Activated B cell treated with CpG ODN at 0.5 μM for 24 hours (primary cell): Measurements from ENCODE around the gene CTCF. TPM values are rescaled to one million over a fixed set of nuclear protein-coding genes. Genes with fewer than 3 reads are reported as not detected.
A peak's percentile ranks its signal among the peaks of the same experiment; 100 is the strongest.

Experiments used
- ATAC-seq: fragments of 200-7000 bp; cut with Tn5 transposase; one replicate; pipeline ENCODE4 v1.10.0; 2021; ENCODE audit warnings: low read depth, mild to moderate bottlenecking, moderate library complexity
- CTCF ChIA-PET: fragments of 350-600 bp; sonication (Branson Sonifier 250); formaldehyde crosslinking; loops from one replicate; lab custom pipeline; 2021; ENCODE audit warnings: antibody characterized with exemption; lab: Charles Lee
- POLR2A ChIA-PET: fragments of 350-600 bp; sonication (Branson Sonifier 250); formaldehyde crosslinking; loops from one replicate; lab custom pipeline; 2021; ENCODE audit warnings: antibody characterized with exemption; lab: Charles Lee
- DNase-seq: peaks from one replicate; pipeline ENCODE4 v3.0.0; 2022
- H3K27ac Mint-ChIP-seq: one replicate; pipeline ENCODE4 v1.8.0; 2020; ENCODE audit warnings: mixed read lengths
- H3K27me3 Mint-ChIP-seq: one replicate; pipeline ENCODE4 v1.8.0; 2021; ENCODE audit warnings: mixed read lengths
- H3K36me3 Mint-ChIP-seq: one replicate; pipeline ENCODE4 v1.8.0; 2021; ENCODE audit warnings: low read depth, mixed read lengths
- H3K4me1 Mint-ChIP-seq: one replicate; pipeline ENCODE4 v1.8.0; 2021; ENCODE audit warnings: mixed read lengths
- H3K4me3 Mint-ChIP-seq: one replicate; pipeline ENCODE4 v1.8.0; 2020; ENCODE audit warnings: mild to moderate bottlenecking, mixed read lengths
- H3K9me3 Mint-ChIP-seq: one replicate; pipeline ENCODE4 v1.8.0; 2020; ENCODE audit warnings: mixed read lengths
- CTCF ChIP-seq: fragments of 200-600 bp; IDR thresholded peaks from one replicate; pipeline ENCODE4 v1.8.0; 2022; ENCODE audit warnings: antibody characterized with exemption, mild to moderate bottlenecking
- intact Hi-C: fragments of 100-400 bp; cut with micrococcal nuclease; formaldehyde crosslinking; loops from one replicate; pipeline ENCODE4 v1.15.1; 2024
- total RNA-seq: library from RNA; stranded (reverse); gene quantifications from 2 replicates; pipeline ENCODE4 v1.2.3, GENCODE V29; 2022

Gene CTCF
- total RNA-seq, 1 donor from 2014 or later: 59.6 TPM

DNA sequence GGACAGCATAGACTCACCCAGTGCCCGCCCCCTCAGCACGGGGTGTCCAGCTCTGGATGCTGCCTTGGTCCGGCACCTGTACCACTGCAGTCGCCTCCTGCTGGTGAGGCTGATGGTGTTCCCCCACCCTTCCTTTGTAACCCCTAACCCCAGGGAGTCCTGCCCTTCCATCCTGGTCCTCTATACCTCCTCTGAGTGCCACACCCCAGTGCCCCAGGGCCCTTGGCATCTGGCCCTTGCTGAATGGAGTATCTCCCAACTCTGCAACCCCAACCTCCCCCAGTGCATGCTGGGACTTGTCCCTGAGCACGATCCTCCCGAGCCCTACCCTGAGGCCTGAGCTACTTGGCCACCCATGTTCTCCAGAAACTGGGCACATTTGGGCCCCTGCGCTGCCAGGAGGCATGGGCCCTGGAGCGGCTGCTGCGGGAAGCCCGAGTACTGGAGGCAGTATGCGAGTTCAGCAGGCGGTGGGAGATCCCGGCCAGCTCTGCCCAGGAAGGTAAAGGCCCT lies 17.9 kb upstream of the CTCF start:
- no peak overlapping the region for H3K4me3 Mint-ChIP-seq
- intact Hi-C loops: no loop called here
- H3K9me3 Mint-ChIP-seq: no peaks in the 10 kb centered on the region
- ChIA-PET POLR2A (interaction anchor here (0.6 to 5.9 kb wide), 7 partner anchors 8 to 700 kb away, joined by 4 to 77 read pairs (median 5); partner anchors contain the start of genes ACD, CTCF, PARD6A and RIPOR1), CTCF (interaction anchor here (0.6 to 10.6 kb wide), 9 partner anchors 14 to 124 kb away, joined by 3 to 200 read pairs (median 15); partner anchors contain the start of genes ATP6V0D1, C16orf86, CARMIL2 and CTCF)
- no peak for DNase-seq
- ATAC-seq: no peak
- TF ChIP-seq CTCF: no peak
- peaks cover 84% of the 10 kb centered on the region for H3K4me1 Mint-ChIP-seq
- no peaks in the 10 kb centered on the region for H3K27me3 Mint-ChIP-seq
- peaks cover 78% of the 10 kb centered on the region for H3K36me3 Mint-ChIP-seq
- H3K27ac Mint-ChIP-seq: peak overlapping the region; percentile 66

DNA sequence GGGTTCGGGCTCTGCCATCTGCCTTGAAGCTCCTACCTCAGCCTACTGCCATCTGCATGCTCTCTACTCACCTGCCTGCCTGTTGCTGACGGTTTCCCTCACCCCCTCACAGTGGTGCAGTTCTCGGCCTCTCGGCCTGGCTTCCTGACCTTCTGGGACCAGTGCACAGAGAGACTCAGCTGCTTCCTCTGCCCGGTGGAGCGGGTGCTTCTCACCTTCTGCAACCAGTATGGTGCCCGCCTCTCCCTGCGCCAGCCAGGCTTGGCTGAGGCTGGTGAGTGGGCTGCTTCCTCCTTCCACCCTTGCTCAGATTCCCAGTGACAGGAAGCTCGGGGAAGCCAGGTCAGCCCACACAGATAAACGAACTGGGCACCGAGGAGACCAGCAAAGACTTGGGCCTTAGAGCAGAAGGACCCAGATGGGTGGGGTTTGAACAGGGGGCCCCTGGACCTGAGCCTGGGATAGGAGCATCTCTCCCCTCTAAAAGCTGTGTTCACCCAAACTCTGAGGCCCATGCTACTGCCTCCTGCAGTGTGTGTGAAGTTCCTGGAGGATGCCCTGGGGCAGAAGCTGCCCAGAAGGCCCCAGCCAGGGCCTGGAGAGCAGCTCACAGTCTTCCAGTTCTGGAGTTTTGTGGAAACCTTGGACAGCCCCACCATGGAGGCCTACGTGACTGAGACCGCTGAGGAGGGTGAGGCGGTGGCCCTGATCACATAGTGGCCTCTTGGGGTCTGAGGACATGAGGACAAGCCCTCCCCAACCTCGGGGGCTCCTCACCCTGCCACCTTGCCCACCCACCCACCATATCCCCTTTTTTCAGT lies 17.3 kb upstream of the CTCF start:
- TF ChIP-seq CTCF: no peak
- no peak for ATAC-seq
- intact Hi-C loops: no loop called here
- Mint-ChIP-seq H3K9me3 (no peaks in the 10 kb centered on the region), H3K36me3 (peaks cover 77% of the 10 kb centered on the region), H3K27ac (peak overlapping the region; percentile 66), H3K27me3 (no peaks in the 10 kb centered on the region), H3K4me3 (no peak overlapping the region), H3K4me1 (peaks cover 87% of the 10 kb centered on the region)
- no peak for DNase-seq
- ChIA-PET CTCF (interaction anchor here (0.9 to 10.6 kb wide), 10 partner anchors 11 to 124 kb away, joined by 3 to 200 read pairs (median 20); partner anchors contain the start of genes ATP6V0D1, C16orf86, CARMIL2 and CTCF), POLR2A (interaction anchor here (0.6 to 5.9 kb wide), 11 partner anchors 8 to 700 kb away, joined by 3 to 77 read pairs (median 5); partner anchors contain the start of genes ACD, CARMIL2, CTCF and RIPOR1)

- ChIA-PET CTCF (interaction anchor here (0.6 to 10.6 kb wide), 10 partner anchors 11 to 256 kb away, joined by 3 to 200 read pairs (median 20); partner anchors contain the start of genes ATP6V0D1, C16orf86, CARMIL2 and CTCF), POLR2A (interaction anchor here (0.6 to 5.9 kb wide), 9 partner anchors 9 to 620 kb away, joined by 3 to 77 read pairs (median 5); partner anchors contain the start of genes ACD, CARMIL2, CTCF and RIPOR1)
- H3K4me1 Mint-ChIP-seq: peaks cover 87% of the 10 kb centered on the region
- no peak for ATAC-seq
- DNase-seq: no peak
- H3K36me3 Mint-ChIP-seq: peaks cover 73% of the 10 kb centered on the region
- no peaks in the 10 kb centered on the region for H3K9me3 Mint-ChIP-seq
- no peaks in the 10 kb centered on the region for H3K27me3 Mint-ChIP-seq
- H3K27ac Mint-ChIP-seq: peak overlapping the region; percentile 30
- intact Hi-C loops: loop anchor here (2.0 kb wide), 1 partner anchor 51 kb away; no protein-coding TSS in a partner anchor
- H3K4me3 Mint-ChIP-seq: no peak overlapping the region
- TF ChIP-seq CTCF: no peak
Observed at GRCh38 chr16:67545665-67546024, 16.7 kb upstream of the CTCF start.

- ATAC-seq: no peak
- TF ChIP-seq CTCF: no peak
- no peaks in the 10 kb centered on the region for H3K9me3 Mint-ChIP-seq
- H3K4me1 Mint-ChIP-seq: peaks cover 87% of the 10 kb centered on the region
- peaks cover 68% of the 10 kb centered on the region for H3K36me3 Mint-ChIP-seq
- no peak for DNase-seq
- CTCF ChIA-PET: interaction anchor here (0.6 to 10.6 kb wide), 10 partner anchors 10 to 256 kb away, joined by 3 to 200 read pairs (median 20); partner anchors contain the start of genes C16orf86, CARMIL2, CTCF and ENKD1
- H3K27ac Mint-ChIP-seq: peak overlapping the region; percentile 95
- no peaks in the 10 kb centered on the region for H3K27me3 Mint-ChIP-seq
- intact Hi-C loops: loop anchor here (2.0 kb wide), 1 partner anchor 51 kb away; no protein-coding TSS in a partner anchor
- POLR2A ChIA-PET: interaction anchor here (0.6 to 5.9 kb wide), 10 partner anchors 9 to 621 kb away, joined by 3 to 133 read pairs (median 12); partner anchors contain the start of genes CARMIL2, CTCF, RIPOR1 and RRAD
- H3K4me3 Mint-ChIP-seq: no peak overlapping the region
Observed at GRCh38 chr16:67546091-67546501, 16.2 kb upstream of the CTCF start.
